GM10847 (cell line): ENCODE results near the gene LMX1B.

Experiments used
- POLR2A ChIP-seq: IDR thresholded peaks from 2 replicates; pipeline ENCODE4 v1.6.1; 2011; ENCODE audit not compliant: insufficient read length; ENCODE audit errors: extremely low read depth

LMX1B gene

GRCh38 chr9:126613651-126614050 is at the start of gene LMX1B:
TSS of gene LMX1B (plus strand) at chr9:126613928. CDS start at chr9:126614450, 522 bp downstream.
- TF ChIP-seq POLR2A, result no peak

- no peak for TF ChIP-seq POLR2A
Observed at GRCh38 chr9:126564128-126564527, 49.6 kb upstream of the LMX1B start.

GRCh38 chr9:126564716-126565115 is 49.0 kb upstream of the LMX1B start:
- TF ChIP-seq POLR2A, result no peak

GRCh38 chr9:126565336-126566128 is 48.2 kb upstream of the LMX1B start:
- no peak for TF ChIP-seq POLR2A

GRCh38 chr9:126569036-126569435 is 44.7 kb upstream of the LMX1B start:
- TF ChIP-seq POLR2A, result no peak

- no peak for TF ChIP-seq POLR2A
Observed at GRCh38 chr9:126578029-126578428, 35.7 kb upstream of the LMX1B start.

- TF ChIP-seq POLR2A, result no peak
Observed at GRCh38 chr9:126581893-126582292, 31.8 kb upstream of the LMX1B start.

GRCh38 chr9:126582427-126582826 is 31.3 kb upstream of the LMX1B start:
- no peak for TF ChIP-seq POLR2A

GRCh38 chr9:126583144-126583760 is 30.5 kb upstream of the LMX1B start:
- TF ChIP-seq POLR2A, result no peak

GRCh38 chr9:126584611-126585010 is 29.1 kb upstream of the LMX1B start:
- TF ChIP-seq POLR2A, result no peak

- no peak for TF ChIP-seq POLR2A
Observed at GRCh38 chr9:126586236-126586635, 27.5 kb upstream of the LMX1B start.

- no peak for TF ChIP-seq POLR2A
Observed at GRCh38 chr9:126587187-126588185, 26.2 kb upstream of the LMX1B start.

GRCh38 chr9:126588491-126589168 is 25.1 kb upstream of the LMX1B start:
- TF ChIP-seq POLR2A, result no peak

- no peak for TF ChIP-seq POLR2A
Observed at GRCh38 chr9:126589349-126589748, 24.4 kb upstream of the LMX1B start.

- TF ChIP-seq POLR2A, result no peak
Observed at GRCh38 chr9:126591083-126591482, 22.6 kb upstream of the LMX1B start.
